Spleen (tissue), 11 donors: ENCODE measurements around the gene TMEM114. TPM values are rescaled to one million over a fixed set of nuclear protein-coding genes. Genes with fewer than 3 reads are reported as not detected.

ENCODE experiments used
- DNase-seq: peaks from one replicate; pipeline ENCODE4 v3.0.0-alpha.2; 2020
- H3K27ac ChIP-seq, 8 donors: fragments of 200-600 bp; sonication (generic) in 7 of 8; 1 replicate in 4 of 8; 2 replicates in 4 of 8; pipeline versions ENCODE4 v1.5.0 to v1.8.0; 2016 to 2021; ENCODE audit warnings: inconsistent platforms in 4 of 8, mild to moderate bottlenecking in 4 of 8, moderate library complexity in 1 of 8
- H3K27me3 ChIP-seq, 7 donors: fragments of 200-600 bp; sonication (generic) in 6 of 7; replicated peaks in 1 of 7; 1 replicate in 4 of 7; 2 replicates in 3 of 7; pipeline versions ENCODE4 v1.5.0 to v1.8.0; 2016 to 2021; ENCODE audit warnings: inconsistent platforms in 3 of 7, mild to moderate bottlenecking in 1 of 7
- H3K36me3 ChIP-seq, 6 donors: fragments of 200-600 bp; sonication (generic) in 5 of 6; 1 replicate in 4 of 6; 2 replicates in 2 of 6; pipeline versions ENCODE4 v1.5.0 to v1.8.0; 2016 to 2021; ENCODE audit warnings: inconsistent platforms in 2 of 6
- H3K4me1 ChIP-seq, 6 donors: fragments of 200-600 bp; sonication (generic) in 5 of 6; 1 replicate in 3 of 6; 2 replicates in 3 of 6; pipeline versions ENCODE4 v1.5.0 to v1.8.0; 2016 to 2021; ENCODE audit warnings: inconsistent platforms in 3 of 6
- H3K4me3 ChIP-seq, 8 donors: fragments of 200-600 bp; sonication (generic) in 7 of 8; 1 replicate in 4 of 8; 2 replicates in 4 of 8; pipeline versions ENCODE4 v1.5.0 to v1.8.0; 2016 to 2021; ENCODE audit warnings: inconsistent platforms in 4 of 8, mild to moderate bottlenecking in 4 of 8, moderate library complexity in 2 of 8
- H3K9me3 ChIP-seq, 8 donors: fragments of 200-600 bp; sonication (generic) in 7 of 8; 1 replicate in 4 of 8; 2 replicates in 4 of 8; pipeline versions ENCODE4 v1.5.0 to v1.8.0; 2016 to 2021; ENCODE audit warnings: inconsistent platforms in 4 of 8
- POLR2A ChIP-seq, 3 donors: fragments of 450-650 bp; IDR thresholded peaks; one replicate each; pipeline ENCODE4 v1.5.1; 2017; ENCODE audit warnings: antibody characterized with exemption in 3 of 3, mild to moderate bottlenecking in 1 of 3
- POLR2AphosphoS5 ChIP-seq, 3 donors: sonication (generic); formaldehyde crosslinking; IDR thresholded peaks; one replicate each; pipeline ENCODE4 v1.5.1; 2017; ENCODE audit warnings: antibody characterized with exemption in 3 of 3
- WGBS, 5 donors: extraction: QIAGEN DNeasy Blood & Tissue Kit in 3 of 5; methylation state at CpG; one replicate each; pipeline versions ENCODE4 v1.1.5 to v1.1.7; 2013 to 2018; 5-methylcytosine and 5-hydroxymethylcytosine counted together
- intact Hi-C: fragments of 100-400 bp; cut with DNase I; formaldehyde crosslinking; loops from one replicate; pipeline ENCODE4 v1.15.0; 2023; ENCODE audit warnings: low total_unique reads
- polyA plus RNA-seq, 3 donors: library from polyadenylated mRNA; stranded (reverse); fragments of 200-250 nt; gene quantifications; one replicate each; pipeline ENCODE4 v1.2.1, GENCODE V29; 2013
- total RNA-seq, 7 donors: library from RNA; depleted of rRNA in 3 of 7; stranded (reverse); fragments of >200 nt in 3 of 7; fragmentation: NEBNext Ultra II Directional in 4 of 7; extraction: Animal tissue kit (Norgen Biotek cat#: 25700) in 4 of 7; gene quantifications; one replicate each; pipeline versions ENCODE4 v1.1.0 to v1.2.1, GENCODE V29; 2016 to 2021
- TF ChIP-seq, protein P1 (sequence below), 11 experiments: fragments of 200-600 bp in 7 of 11; fragments of 450-650 bp in 4 of 11; sonication (generic) in 4 of 11; IDR thresholded peaks in 8 of 11; conservative IDR thresholded peaks in 3 of 11; 1 replicate in 7 of 11; 2 replicates in 4 of 11; pipeline versions ENCODE4 v1.4.0 to v1.8.0; 2016 to 2021; ENCODE audit warnings: antibody characterized with exemption in 11 of 11, inconsistent platforms in 4 of 11, mild to moderate bottlenecking in 1 of 11
- donor health status: healthy with polysubstance abuse.
- donor health status: DM: no; HTN: no; CAD: no; lungs with moderate emphysema.
- donor health status: DM: no; HTN: no; CAD: no.
- donor health status: Bipolar disorder and iron deficiency.
- donor health status: healthy.
- donor health status: DM: no; HTN: no; CAD: no.
- donor health status: DM: yes; HTN: yes; CAD: no.

TMEM114 gene
- total and polyA plus RNA-seq, 10 donors, result not detected

DNA sequence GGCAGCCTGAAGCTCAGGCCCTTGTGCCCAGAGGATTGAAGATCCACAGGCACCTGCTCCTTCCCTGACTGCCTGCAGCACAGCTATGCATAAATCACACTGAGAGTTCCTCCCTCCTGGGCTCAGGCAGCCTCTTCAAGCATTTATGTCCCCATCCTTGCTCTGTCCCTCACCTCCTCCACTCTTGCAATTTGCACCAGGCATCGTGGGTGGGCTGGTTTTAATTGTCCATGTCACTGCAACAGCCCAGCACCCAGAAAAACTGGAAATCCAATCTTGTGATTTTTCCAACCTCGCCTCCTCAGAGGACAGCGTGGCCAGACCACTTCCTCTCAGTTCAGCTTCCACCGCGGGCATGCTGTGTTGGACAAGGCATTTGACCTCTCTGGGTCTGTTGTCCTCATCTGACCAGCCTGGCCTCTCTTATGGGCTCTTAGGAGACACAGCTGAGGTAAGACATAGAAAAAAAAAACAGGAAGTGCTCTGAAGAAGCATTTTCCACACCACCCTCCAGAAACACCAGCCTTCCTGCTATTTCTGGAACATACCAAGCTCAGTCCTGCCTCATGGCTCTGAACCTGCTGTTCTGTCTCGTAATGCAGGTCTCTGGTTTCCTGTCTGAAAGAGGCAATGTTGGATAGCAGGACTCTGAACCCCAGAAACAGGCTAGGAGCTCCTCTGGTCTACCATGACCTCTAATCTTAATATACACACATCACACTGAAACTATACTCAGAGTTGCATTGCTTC is 8.3 kb downstream of the TMEM114 start:
- Histone ChIP-seq H3K4me3 (no peak overlapping the region), H3K4me1 (peaks cover 0 to 8% (median 0%) of the 10 kb centered on the region in 6 donors), H3K27me3 (peaks cover 0 to 22% (median under 1%) of the 10 kb centered on the region in 7 donors), H3K36me3 (no peaks in the 10 kb centered on the region), H3K9me3 (no peaks in the 10 kb centered on the region), H3K27ac (no peak overlapping the region)
- DNase-seq, result no peak
- TF ChIP-seq POLR2A (IDR thresholded peaks at IDR 0.05) (no peak), POLR2AphosphoS5 (IDR thresholded peaks at IDR 0.05) (no peak)
- TF ChIP-seq, protein P1, sequence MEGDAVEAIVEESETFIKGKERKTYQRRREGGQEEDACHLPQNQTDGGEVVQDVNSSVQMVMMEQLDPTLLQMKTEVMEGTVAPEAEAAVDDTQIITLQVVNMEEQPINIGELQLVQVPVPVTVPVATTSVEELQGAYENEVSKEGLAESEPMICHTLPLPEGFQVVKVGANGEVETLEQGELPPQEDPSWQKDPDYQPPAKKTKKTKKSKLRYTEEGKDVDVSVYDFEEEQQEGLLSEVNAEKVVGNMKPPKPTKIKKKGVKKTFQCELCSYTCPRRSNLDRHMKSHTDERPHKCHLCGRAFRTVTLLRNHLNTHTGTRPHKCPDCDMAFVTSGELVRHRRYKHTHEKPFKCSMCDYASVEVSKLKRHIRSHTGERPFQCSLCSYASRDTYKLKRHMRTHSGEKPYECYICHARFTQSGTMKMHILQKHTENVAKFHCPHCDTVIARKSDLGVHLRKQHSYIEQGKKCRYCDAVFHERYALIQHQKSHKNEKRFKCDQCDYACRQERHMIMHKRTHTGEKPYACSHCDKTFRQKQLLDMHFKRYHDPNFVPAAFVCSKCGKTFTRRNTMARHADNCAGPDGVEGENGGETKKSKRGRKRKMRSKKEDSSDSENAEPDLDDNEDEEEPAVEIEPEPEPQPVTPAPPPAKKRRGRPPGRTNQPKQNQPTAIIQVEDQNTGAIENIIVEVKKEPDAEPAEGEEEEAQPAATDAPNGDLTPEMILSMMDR (IDR thresholded peaks at IDR 0.05 in 8 of 11, conservative IDR thresholded peaks at IDR 0.05 in 3 of 11), result no peak
- intact Hi-C loops, result no loop called here
- 6 to 10% (median 8%) methylated on average over 6 of the region's 6 CpGs for WGBS, 5 donors

GRCh38 chr16:8579559-8579958 is 10.8 kb downstream of the TMEM114 start:
- Histone ChIP-seq H3K27ac (no peak overlapping the region), H3K4me3 (no peak overlapping the region), H3K4me1 (peaks cover 0 to 8% (median 0%) of the 10 kb centered on the region in 6 donors), H3K36me3 (no peaks in the 10 kb centered on the region), H3K9me3 (no peaks in the 10 kb centered on the region), H3K27me3 (peaks cover 0 to 17% (median 0%) of the 10 kb centered on the region in 7 donors)
- no peak for DNase-seq
- WGBS, 5 donors, result 82 to 92% (median 86%) methylated on average over 9 of the region's 9 CpGs
- intact Hi-C loops, result no loop called here
- TF ChIP-seq, protein P1 (IDR thresholded peaks at IDR 0.05 in 8 of 11, conservative IDR thresholded peaks at IDR 0.05 in 3 of 11), result no peak
- TF ChIP-seq POLR2A (IDR thresholded peaks at IDR 0.05), result no peak
- no peak for TF ChIP-seq POLR2AphosphoS5 (IDR thresholded peaks at IDR 0.05)

DNA sequence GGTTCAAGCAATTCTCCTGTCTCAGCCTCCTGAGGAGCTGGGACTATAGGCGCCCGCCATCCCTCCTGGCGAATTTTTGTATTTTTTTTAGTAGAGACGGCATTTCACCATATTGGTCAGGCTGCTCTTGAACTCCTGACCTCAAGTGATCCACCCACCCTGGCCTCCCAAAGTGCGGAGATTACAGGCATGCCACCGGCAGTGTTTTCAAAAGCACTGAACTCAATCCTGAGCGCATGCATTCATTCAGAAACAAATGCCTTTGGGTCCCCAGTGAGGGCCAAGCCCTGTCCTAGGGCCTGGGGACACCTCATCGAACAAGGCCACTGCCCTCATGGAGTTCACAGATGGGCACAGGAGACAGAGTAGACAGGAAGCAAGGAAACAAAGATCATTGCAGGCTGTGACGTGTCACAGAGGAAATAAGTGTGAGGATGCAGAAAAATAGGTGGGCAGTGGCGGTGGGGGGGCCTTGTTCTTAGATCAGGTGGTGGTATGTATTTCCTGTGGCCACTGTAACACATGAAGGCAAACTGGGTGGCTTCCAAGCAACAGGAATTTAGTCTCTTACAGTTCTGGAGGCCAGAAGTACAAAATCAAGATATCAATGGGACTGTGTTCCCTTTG is 12.5 kb downstream of the TMEM114 start:
- no peaks in the 10 kb centered on the region for H3K36me3 ChIP-seq
- H3K4me3 ChIP-seq, result no peak overlapping the region
- H3K27me3 ChIP-seq, result peaks cover 0 to 33% (median 0%) of the 10 kb centered on the region in 7 donors
- no peaks in the 10 kb centered on the region for H3K9me3 ChIP-seq
- TF ChIP-seq POLR2A (IDR thresholded peaks at IDR 0.05) (no peak), POLR2AphosphoS5 (IDR thresholded peaks at IDR 0.05) (no peak)
- TF ChIP-seq, protein P1 (IDR thresholded peaks at IDR 0.05 in 8 of 11, conservative IDR thresholded peaks at IDR 0.05 in 3 of 11), result no peak
- WGBS, 5 donors, result 71 to 83% (median 76%) methylated on average over 10 of the region's 10 CpGs
- no peak for DNase-seq
- no peak overlapping the region for H3K27ac ChIP-seq
- H3K4me1 ChIP-seq, result peaks cover 0 to 8% (median 0%) of the 10 kb centered on the region in 6 donors
- intact Hi-C loops, result no loop called here
